Suprapubic skin (tissue), 4 donors: ENCODE data around the gene C2CD3. TPM values are rescaled to one million over a fixed set of nuclear protein-coding genes. Genes with fewer than 3 reads are reported as not detected.

Experiments used
- DNase-seq, 2 donors: peaks; one replicate each; pipeline ENCODE4 v3.0.0-alpha.2; 2019; ENCODE audit warnings: low spot score in 2 of 2
- H3K27ac ChIP-seq: fragments of 200-600 bp; sonication (generic); one replicate; pipeline ENCODE4 v1.5.1; 2019
- H3K27me3 ChIP-seq: fragments of 200-600 bp; sonication (generic); one replicate; pipeline ENCODE4 v1.5.1; 2019
- H3K36me3 ChIP-seq: fragments of 200-600 bp; sonication (generic); one replicate; pipeline ENCODE4 v1.5.1; 2019
- H3K4me1 ChIP-seq: fragments of 200-600 bp; sonication (generic); one replicate; pipeline ENCODE4 v1.5.1; 2019
- H3K4me3 ChIP-seq: fragments of 200-600 bp; sonication (generic); one replicate; pipeline ENCODE4 v1.5.1; 2019; ENCODE audit warnings: mild to moderate bottlenecking
- H3K9me3 ChIP-seq: fragments of 200-600 bp; sonication (generic); one replicate; pipeline ENCODE4 v1.5.1; 2019
- CTCF ChIP-seq, 2 donors: fragments of 200-600 bp in 1 of 2; fragments of 450-650 bp in 1 of 2; sonication (generic) in 1 of 2; IDR thresholded peaks; one replicate each; pipeline ENCODE4 v1.5.1; 2016 to 2019; ENCODE audit warnings: antibody characterized with exemption in 2 of 2, mild to moderate bottlenecking in 1 of 2, moderate library complexity in 1 of 2
- EP300 ChIP-seq: sonication (generic); formaldehyde crosslinking; IDR thresholded peaks from one replicate; pipeline ENCODE4 v1.6.1; 2017; ENCODE audit warnings: antibody characterized with exemption
- POLR2A ChIP-seq, 2 donors: fragments of 450-650 bp; IDR thresholded peaks; one replicate each; pipeline ENCODE4 v1.6.1; 2017; ENCODE audit warnings: antibody characterized with exemption in 2 of 2, mild to moderate bottlenecking in 2 of 2, moderate library complexity in 2 of 2
- POLR2AphosphoS5 ChIP-seq, 3 donors: sonication (generic); formaldehyde crosslinking; IDR thresholded peaks; one replicate each; pipeline ENCODE4 v1.6.1; 2017; ENCODE audit warnings: antibody characterized with exemption in 3 of 3
- WGBS: methylation state at CpG from one replicate; pipeline ENCODE4 v1.1.5; 2018; 5-methylcytosine and 5-hydroxymethylcytosine counted together
- total RNA-seq, 4 donors: library from RNA; depleted of rRNA; stranded (reverse); fragments of >200 nt; gene quantifications; one replicate each; pipeline ENCODE4 v1.1.0, GENCODE V29; 2016

Gene C2CD3
- total RNA-seq, 4 donors from 2014 or later: 16.9 to 41.3 (median 29.2) TPM

- Histone ChIP-seq H3K36me3 (peaks cover 18% of the 10 kb centered on the region), H3K9me3 (no peaks in the 10 kb centered on the region), H3K27me3 (no peaks in the 10 kb centered on the region), H3K4me3 (no peak overlapping the region), H3K27ac (no peak overlapping the region), H3K4me1 (peaks cover 44% of the 10 kb centered on the region)
- 100% methylated on average over 4 of the region's 5 CpGs for WGBS
- DNase-seq: no peak
- TF ChIP-seq POLR2AphosphoS5 (IDR thresholded peaks at IDR 0.05): no peak
- no peak for TF ChIP-seq POLR2A (IDR thresholded peaks at IDR 0.05)
- no peak for TF ChIP-seq CTCF (IDR thresholded peaks at IDR 0.05)
- TF ChIP-seq EP300: no peak
Measured at GRCh38 chr11:74015919-74016684, 154.7 kb downstream of the C2CD3 start.

- Histone ChIP-seq H3K4me1 (peaks cover 50% of the 10 kb centered on the region), H3K4me3 (no peak overlapping the region), H3K9me3 (no peaks in the 10 kb centered on the region), H3K36me3 (peaks cover 18% of the 10 kb centered on the region), H3K27ac (no peak overlapping the region), H3K27me3 (no peaks in the 10 kb centered on the region)
- DNase-seq: no peak
- 80% methylated on average over 1 of the region's 2 CpGs for WGBS
- TF ChIP-seq EP300 (no peak), POLR2AphosphoS5 (IDR thresholded peaks at IDR 0.05) (no peak), CTCF (IDR thresholded peaks at IDR 0.05) (no peak), POLR2A (IDR thresholded peaks at IDR 0.05) (no peak)
Measured at GRCh38 chr11:74014880-74015279, 155.9 kb downstream of the C2CD3 start.

- Histone ChIP-seq H3K36me3 (peaks cover 18% of the 10 kb centered on the region), H3K27me3 (no peaks in the 10 kb centered on the region), H3K9me3 (no peaks in the 10 kb centered on the region), H3K4me1 (peaks cover 32% of the 10 kb centered on the region), H3K4me3 (no peak overlapping the region), H3K27ac (no peak overlapping the region)
- 95% methylated on average over 6 of the region's 8 CpGs for WGBS
- TF ChIP-seq POLR2AphosphoS5 (IDR thresholded peaks at IDR 0.05): no peak
- no peak for TF ChIP-seq EP300
- TF ChIP-seq POLR2A (IDR thresholded peaks at IDR 0.05): no peak
- no peak for TF ChIP-seq CTCF (IDR thresholded peaks at IDR 0.05)
- DNase-seq: no peak
Measured at GRCh38 chr11:74013141-74013540, 157.7 kb downstream of the C2CD3 start.

GRCh38 chr11:74012074-74012809 is 158.6 kb downstream of the C2CD3 start:
- H3K27ac ChIP-seq: no peak overlapping the region
- H3K27me3 ChIP-seq: no peaks in the 10 kb centered on the region
- H3K4me3 ChIP-seq: no peak overlapping the region
- peaks cover 18% of the 10 kb centered on the region for H3K36me3 ChIP-seq
- 86% methylated on average over 14 of the region's 14 CpGs for WGBS
- H3K9me3 ChIP-seq: no peaks in the 10 kb centered on the region
- H3K4me1 ChIP-seq: peaks cover 24% of the 10 kb centered on the region
- no peak for DNase-seq
- no peak for TF ChIP-seq EP300
- TF ChIP-seq CTCF (IDR thresholded peaks at IDR 0.05): no peak
- TF ChIP-seq POLR2A (IDR thresholded peaks at IDR 0.05): no peak
- TF ChIP-seq POLR2AphosphoS5 (IDR thresholded peaks at IDR 0.05): no peak
